Measurements from ENCODE around the gene SLC2A13.
"Not testable (repeated sequence)": the region's sequence is repeated elsewhere in the genome, so short reads cannot be mapped to it uniquely, and the experiment has no call there.

Gene SLC2A13

DNA sequence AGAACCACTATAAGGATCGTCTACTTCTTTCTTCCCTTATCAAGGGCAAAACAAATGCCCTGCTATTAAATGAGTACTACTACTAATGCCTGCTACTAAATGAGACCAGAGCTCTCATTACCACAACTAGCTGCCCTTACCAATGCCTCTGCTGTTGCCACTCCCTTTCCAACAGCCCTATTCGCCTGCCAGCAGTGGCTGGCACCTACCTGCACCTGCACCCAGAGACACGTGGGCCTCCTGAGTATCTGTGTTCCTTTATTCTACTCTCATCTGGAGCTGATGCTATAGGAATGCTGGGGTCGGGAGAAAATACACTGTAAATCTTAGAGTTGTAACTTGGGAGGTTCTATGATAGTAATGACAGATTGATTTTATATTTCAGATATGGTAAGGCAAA lies 174.7 kb downstream of the SLC2A13 start:
- ChIA-PET POLR2A (no interaction called here), CTCF (no interaction called here)
- TF ChIP-seq, protein P1, sequence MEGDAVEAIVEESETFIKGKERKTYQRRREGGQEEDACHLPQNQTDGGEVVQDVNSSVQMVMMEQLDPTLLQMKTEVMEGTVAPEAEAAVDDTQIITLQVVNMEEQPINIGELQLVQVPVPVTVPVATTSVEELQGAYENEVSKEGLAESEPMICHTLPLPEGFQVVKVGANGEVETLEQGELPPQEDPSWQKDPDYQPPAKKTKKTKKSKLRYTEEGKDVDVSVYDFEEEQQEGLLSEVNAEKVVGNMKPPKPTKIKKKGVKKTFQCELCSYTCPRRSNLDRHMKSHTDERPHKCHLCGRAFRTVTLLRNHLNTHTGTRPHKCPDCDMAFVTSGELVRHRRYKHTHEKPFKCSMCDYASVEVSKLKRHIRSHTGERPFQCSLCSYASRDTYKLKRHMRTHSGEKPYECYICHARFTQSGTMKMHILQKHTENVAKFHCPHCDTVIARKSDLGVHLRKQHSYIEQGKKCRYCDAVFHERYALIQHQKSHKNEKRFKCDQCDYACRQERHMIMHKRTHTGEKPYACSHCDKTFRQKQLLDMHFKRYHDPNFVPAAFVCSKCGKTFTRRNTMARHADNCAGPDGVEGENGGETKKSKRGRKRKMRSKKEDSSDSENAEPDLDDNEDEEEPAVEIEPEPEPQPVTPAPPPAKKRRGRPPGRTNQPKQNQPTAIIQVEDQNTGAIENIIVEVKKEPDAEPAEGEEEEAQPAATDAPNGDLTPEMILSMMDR (IDR thresholded peaks at IDR 0.05; ENCODE audit: control extremely low read depth, extremely low read depth, low read depth, missing control alignments), result no peak
- DNase-seq (ENCODE audit: extremely low spot score), result no peak

DNA sequence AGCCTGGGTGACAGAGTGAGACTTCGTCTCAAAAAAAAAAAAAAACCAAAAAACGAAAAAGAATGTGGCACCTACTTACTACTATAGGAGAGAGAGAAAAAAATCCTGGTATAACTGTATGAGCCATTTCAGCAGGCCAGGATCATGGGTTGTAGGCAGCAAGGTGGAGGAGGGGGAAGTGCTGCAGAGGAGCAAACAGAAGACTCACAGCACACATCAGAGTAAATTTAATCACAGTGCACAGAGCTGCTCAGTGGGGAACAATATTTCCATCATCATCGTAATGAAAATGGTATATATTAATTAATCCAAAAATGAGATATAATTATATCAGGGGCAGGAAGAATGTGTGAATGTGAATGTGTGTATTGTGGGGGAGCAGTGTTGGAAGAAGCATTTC lies 175.8 kb downstream of the SLC2A13 start:
- TF ChIP-seq, protein P1 (IDR thresholded peaks at IDR 0.05; ENCODE audit: control extremely low read depth, extremely low read depth, low read depth, missing control alignments), result no peak
- POLR2A ChIA-PET, result no interaction called here
- CTCF ChIA-PET, result interaction anchor here (0.7 kb wide), 1 partner anchor 323 kb away, joined by 3 read pairs; no protein-coding TSS in a partner anchor
- DNase-seq (ENCODE audit: extremely low spot score), result no peak

DNA sequence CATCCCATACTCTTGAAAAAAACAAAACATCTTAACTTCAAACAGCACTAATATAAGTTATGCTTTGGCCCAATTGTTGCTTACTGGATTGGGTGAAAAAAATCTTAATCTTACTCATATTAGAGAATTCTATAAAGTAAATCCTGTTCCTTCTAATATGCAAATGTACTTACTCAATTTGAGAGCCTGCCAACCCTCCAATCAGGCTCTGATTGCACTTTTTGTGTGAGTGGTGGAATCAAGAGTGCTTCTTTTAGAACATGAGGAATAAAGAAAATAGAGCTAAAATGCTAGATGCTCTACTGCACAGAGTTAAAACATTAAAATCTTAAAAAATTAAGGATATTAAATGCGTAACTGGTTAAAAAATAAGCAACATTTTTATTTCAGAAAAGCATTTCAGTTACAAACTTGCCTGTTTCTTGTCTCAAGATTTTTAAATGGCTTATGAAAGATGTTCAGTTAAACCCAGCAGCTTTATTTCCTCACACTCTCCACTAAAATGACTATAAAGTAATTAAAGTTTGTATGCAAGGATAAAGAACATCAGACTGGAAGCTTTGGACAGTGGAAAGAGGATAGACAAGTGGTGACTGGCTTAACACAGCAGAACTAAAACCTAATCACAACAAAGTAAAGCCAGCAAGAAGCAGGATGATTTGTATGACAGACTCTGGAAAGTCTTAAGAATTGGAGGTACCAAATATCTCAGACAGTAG lies 177.5 kb downstream of the SLC2A13 start:
- POLR2A ChIA-PET, result no interaction called here

DNA sequence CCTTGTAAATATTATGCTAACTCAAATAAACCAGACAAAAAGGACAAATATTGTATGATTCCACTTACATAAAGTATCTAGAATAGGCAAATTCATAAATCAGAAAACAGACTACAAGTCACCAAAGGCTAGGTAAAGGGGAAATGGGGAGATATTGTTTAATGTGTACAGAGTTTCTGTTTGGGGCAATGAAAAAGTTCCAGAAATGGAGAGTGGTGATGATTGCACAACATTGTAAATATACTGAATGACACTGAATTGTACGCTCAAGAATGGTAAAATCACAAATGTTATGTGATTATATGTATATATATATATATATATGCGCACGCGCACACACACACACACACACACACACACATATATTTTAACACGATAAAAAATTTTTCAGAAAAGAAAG lies 182.5 kb downstream of the SLC2A13 start:
- DNase-seq (ENCODE audit: extremely low spot score), result no peak
- ChIA-PET CTCF (interaction anchor here (1.5 kb wide), 1 partner anchor 13 kb away, joined by 5 read pairs; no protein-coding TSS in a partner anchor), POLR2A (no interaction called here)
- TF ChIP-seq, protein P1 (IDR thresholded peaks at IDR 0.05; ENCODE audit: control extremely low read depth, extremely low read depth, low read depth, missing control alignments), result no peak

More for the DNA sequence above, 177.5 kb downstream of the SLC2A13 start:
- CTCF ChIA-PET, result interaction anchor here (1.1 to 1.9 kb wide), 2 partner anchors 28 to 62 kb away, joined by 3 to 5 read pairs; no protein-coding TSS in a partner anchor
- DNase-seq (ENCODE audit: extremely low spot score), result no peak
- TF ChIP-seq, protein P1 (IDR thresholded peaks at IDR 0.05; ENCODE audit: control extremely low read depth, extremely low read depth, low read depth, missing control alignments), result no peak

DNA sequence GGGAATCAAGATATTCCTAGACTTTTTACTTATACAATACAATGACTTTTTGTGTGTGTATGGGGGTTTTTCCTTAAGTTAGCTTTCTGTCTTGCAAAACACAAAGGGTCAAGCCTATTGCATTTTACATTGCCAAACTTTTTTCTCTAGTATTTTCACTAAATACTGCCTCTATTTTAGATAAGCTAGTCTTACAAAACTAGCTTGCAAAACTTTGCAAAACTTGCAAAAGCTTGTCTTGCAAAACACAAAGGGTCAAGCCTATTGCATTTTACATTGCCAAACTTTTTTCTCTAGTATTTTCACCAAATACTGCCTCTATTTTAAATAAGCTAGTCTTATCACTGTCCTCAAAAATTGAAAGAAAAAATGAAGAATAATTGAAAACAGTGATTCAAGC lies 183.3 kb downstream of the SLC2A13 start:
- CTCF ChIA-PET, result interaction anchor here (1.0 to 1.1 kb wide), 2 partner anchors 10 to 13 kb away, joined by 3 read pairs; no protein-coding TSS in a partner anchor

DNA sequence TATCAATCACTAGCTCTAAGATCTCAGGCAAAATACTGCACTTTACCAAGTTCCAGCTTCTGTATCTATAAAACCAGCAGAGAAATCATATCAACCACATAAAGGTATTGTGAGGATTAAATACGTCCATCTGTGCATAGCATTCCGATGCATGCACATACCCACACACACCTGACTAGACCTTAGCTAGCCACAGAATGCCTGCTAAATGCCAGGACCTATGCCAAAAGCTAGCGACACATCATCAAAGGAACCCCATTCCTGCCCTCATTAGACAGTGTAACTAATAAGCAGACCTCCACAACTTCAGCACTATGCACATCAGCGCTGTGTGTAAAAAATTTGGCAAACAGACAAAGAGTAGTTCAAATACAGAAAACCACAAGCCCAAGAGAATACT lies 185.2 kb downstream of the SLC2A13 start:
- ChIA-PET POLR2A (no interaction called here), CTCF (interaction anchor here (1.1 to 2.2 kb wide), 2 partner anchors 42 to 71 kb away, joined by 3 to 7 read pairs; no protein-coding TSS in a partner anchor)
- DNase-seq (ENCODE audit: extremely low spot score), result no peak
- TF ChIP-seq, protein P1 (IDR thresholded peaks at IDR 0.05; ENCODE audit: control extremely low read depth, extremely low read depth, low read depth, missing control alignments), result no peak

More for the DNA sequence above, 183.3 kb downstream of the SLC2A13 start:
- DNase-seq (ENCODE audit: extremely low spot score); POLR2A ChIA-PET: not testable (repeated sequence)

DNA sequence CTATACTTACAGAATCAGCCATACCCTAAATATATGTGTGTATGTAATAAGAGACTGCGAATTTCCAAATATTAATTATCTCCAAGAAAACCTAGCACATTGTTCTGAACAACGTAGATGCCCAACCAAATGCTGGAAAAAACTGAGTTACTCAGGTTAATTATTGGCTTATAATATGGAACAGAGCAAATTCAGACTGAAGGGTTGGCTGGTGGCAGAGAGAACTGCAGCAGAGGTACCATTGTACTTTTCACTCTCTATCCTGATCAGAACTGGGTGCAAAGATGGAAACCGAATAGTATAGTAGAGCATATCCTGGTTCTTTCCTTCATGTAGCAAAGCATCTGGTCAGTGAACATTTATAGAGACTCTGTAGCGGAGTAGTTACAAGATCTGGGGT lies 185.7 kb downstream of the SLC2A13 start:
- TF ChIP-seq, protein P1 (IDR thresholded peaks at IDR 0.05; ENCODE audit: control extremely low read depth, extremely low read depth, low read depth, missing control alignments), result no peak
- POLR2A ChIA-PET, result no interaction called here
- DNase-seq (ENCODE audit: extremely low spot score), result no peak
- CTCF ChIA-PET, result interaction anchor here (2.2 kb wide), 1 partner anchor 71 kb away, joined by 7 read pairs; no protein-coding TSS in a partner anchor
